Activated naive CD4-positive, alpha-beta T cell treated with anti-CD3 and anti-CD28 coated beads, Interleukin-2, amount 50 U/mL, for 72 hours (primary cell): Measurements from ENCODE around the gene COL18A1. TPM values are rescaled to one million over a fixed set of nuclear protein-coding genes. Genes with fewer than 3 reads are reported as not detected.

ENCODE experiments used
- ATAC-seq, 2 donors: fragments of 150-1000 bp; cut with Tn5 transposase; 2 replicates each; pipeline ENCODE4 v1.10.0; 2021; ENCODE audit warnings: mild to moderate bottlenecking in 2 of 2, moderate library complexity in 2 of 2
- DNase-seq, 2 donors: peaks; one replicate each; pipeline ENCODE4 v3.0.0; 2021 to 2022; ENCODE audit warnings: low spot score in 2 of 2
- H3K27ac Mint-ChIP-seq, 2 donors: one replicate each; pipeline ENCODE4 v1.8.0; 2022; ENCODE audit warnings: mild to moderate bottlenecking in 2 of 2, mixed read lengths in 2 of 2
- H3K36me3 Mint-ChIP-seq, 2 donors: one replicate each; pipeline ENCODE4 v1.8.0; 2022; ENCODE audit warnings: mixed read lengths in 2 of 2
- H3K9me3 Mint-ChIP-seq, 2 donors: one replicate each; pipeline ENCODE4 v1.8.0; 2022; ENCODE audit warnings: mixed read lengths in 2 of 2
- total RNA-seq, 2 donors: library from RNA; stranded (reverse); gene quantifications; one replicate each; pipeline ENCODE4 v1.2.3, GENCODE V29; 2022

The COL18A1 gene
- total RNA-seq, 2 donors from 2014 or later = 4.3 to 22.3 TPM

DNA sequence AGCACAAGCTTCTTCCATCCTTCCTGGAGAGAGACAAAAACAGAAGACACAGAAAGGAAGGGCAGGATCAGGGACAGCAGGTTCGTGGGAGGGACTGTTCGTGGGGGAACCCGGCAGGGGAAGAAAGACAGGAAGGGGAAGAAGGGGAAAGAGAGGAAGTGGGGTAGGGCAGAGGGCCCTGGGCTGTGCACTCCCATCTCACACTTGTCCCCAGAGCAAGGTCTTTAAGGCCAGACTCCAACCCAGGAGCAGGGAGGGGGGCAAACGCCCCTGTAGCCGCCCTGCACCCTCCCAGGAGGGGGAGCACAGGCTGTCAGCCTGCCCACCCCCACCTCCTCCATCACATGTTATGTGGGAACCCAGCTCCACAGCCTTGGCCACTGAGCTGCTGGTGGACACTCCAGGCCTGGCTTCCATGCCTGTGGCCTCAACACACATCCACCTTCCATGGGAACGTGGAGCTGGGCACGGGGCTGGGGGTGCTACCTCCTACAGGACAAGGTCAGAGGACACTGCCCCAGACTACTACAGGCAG, 127.9 kb downstream of the COL18A1 start:
- Mint-ChIP-seq H3K27ac (peak overlapping the region; percentile 77 to 98), H3K36me3 (peaks cover 5 to 7% of the 10 kb centered on the region in 2 donors), H3K9me3 (no peaks in the 10 kb centered on the region)
- no peak for ATAC-seq
- DNase-seq = peak in 1 of 2 donors; percentile 18

GRCh38 chr21:45533361-45533845, 128.4 kb downstream of the COL18A1 start:
- H3K9me3 Mint-ChIP-seq = no peaks in the 10 kb centered on the region
- DNase-seq (peak in 1 of 2 donors; percentile 50), ATAC-seq (no peak)
- H3K36me3 Mint-ChIP-seq = peaks cover 5 to 7% of the 10 kb centered on the region in 2 donors
- H3K27ac Mint-ChIP-seq = no peak overlapping the region

GRCh38 chr21:45533846-45534635, 129.1 kb downstream of the COL18A1 start:
- H3K36me3 Mint-ChIP-seq = peaks cover 5 to 7% of the 10 kb centered on the region in 2 donors
- H3K27ac Mint-ChIP-seq = no peak overlapping the region
- ATAC-seq = no peak
- DNase-seq = peak in 1 of 2 donors; percentile 48
- no peaks in the 10 kb centered on the region for H3K9me3 Mint-ChIP-seq

GRCh38 chr21:45534636-45535331, 129.8 kb downstream of the COL18A1 start:
- Mint-ChIP-seq H3K9me3 (no peaks in the 10 kb centered on the region), H3K36me3 (peaks cover 5 to 7% of the 10 kb centered on the region in 2 donors), H3K27ac (peak overlapping the region in 1 of 2 donors; percentile 77)
- DNase-seq = peak in 1 of 2 donors; percentile 50
- no peak for ATAC-seq

GRCh38 chr21:45535341-45536081, 130.5 kb downstream of the COL18A1 start:
- ATAC-seq (no peak), DNase-seq (peak in 1 of 2 donors; percentile 51)
- H3K9me3 Mint-ChIP-seq = no peaks in the 10 kb centered on the region
- peak overlapping the region in 1 of 2 donors; percentile 77 for H3K27ac Mint-ChIP-seq
- peaks cover 5 to 7% of the 10 kb centered on the region in 2 donors for H3K36me3 Mint-ChIP-seq

DNA sequence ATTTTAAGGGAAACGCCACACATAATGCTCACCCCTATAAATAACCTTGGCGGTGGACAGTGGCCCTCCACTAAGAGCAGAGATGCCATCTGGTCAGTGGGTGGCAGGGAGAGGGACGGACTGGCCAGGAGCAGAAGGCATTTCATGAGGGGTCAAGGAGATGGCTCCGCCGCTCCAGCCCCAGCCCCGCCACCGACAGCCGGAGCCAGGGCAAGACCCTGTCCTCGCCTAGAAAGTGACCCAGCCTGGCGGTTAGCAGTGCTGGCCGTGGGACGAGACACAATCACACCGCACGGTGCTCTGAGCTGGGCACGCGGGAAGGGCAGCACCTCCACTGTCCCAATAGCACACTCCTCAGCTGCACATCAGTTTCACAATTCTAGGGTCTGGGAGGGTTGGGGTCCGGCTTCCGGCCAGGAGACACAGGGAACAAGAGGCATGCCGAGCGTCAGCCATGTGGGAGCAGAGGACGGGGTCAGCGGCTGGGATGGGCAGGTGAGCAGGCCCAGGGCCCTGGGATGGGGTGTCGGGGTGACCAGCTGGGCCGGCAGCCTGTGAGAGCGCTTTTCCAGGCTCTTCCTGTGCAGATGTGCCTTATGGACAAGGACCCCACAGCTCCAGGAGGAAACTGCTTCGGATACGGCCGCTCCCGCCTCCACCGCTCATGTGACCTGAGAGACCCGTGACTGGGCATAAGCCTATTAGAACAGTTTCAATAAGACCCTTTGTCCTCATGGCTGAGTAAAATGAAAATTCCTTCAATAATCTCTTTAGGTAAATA, 131.5 kb downstream of the COL18A1 start:
- ATAC-seq = no peak
- no peaks in the 10 kb centered on the region for H3K9me3 Mint-ChIP-seq
- peaks cover 2 to 4% of the 10 kb centered on the region in 2 donors for H3K36me3 Mint-ChIP-seq
- peak in 1 of 2 donors; percentile 31 for DNase-seq
- H3K27ac Mint-ChIP-seq = no peak overlapping the region

DNA sequence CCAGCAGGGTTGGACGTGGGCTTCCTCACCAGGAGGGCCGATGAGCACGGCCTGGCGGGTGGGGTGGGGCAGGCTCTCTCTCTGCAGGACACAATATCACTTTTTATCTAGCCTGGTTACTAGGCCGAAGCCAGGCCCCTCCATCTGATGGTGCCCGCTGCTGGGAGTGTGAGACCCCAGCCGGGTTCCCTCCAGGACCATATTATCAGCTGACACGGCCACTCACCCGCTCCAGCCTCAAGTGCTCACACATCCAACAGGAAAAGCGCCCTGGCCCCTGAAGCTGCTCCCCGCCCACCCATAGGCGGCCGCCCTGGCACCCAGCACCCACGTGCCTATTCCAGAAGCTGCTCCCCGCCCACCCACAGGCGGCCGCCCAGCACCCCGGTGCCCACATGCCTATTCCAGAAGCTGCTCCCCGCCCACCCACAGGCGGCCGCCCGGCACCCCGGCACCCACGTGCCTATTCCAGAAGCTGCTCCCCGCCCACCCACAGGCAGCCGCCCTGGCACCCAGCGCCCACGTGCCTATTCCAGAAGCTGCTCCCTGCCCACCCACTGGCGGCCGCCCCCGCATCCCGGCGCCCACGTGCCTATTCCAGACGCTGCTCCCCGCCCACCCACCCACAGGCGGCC, 132.3 kb downstream of the COL18A1 start:
- Mint-ChIP-seq H3K36me3 (no peaks in the 10 kb centered on the region), H3K9me3 (no peaks in the 10 kb centered on the region), H3K27ac (no peak overlapping the region)
- peak in 1 of 2 donors; percentile 43 for DNase-seq
- no peak for ATAC-seq

DNA sequence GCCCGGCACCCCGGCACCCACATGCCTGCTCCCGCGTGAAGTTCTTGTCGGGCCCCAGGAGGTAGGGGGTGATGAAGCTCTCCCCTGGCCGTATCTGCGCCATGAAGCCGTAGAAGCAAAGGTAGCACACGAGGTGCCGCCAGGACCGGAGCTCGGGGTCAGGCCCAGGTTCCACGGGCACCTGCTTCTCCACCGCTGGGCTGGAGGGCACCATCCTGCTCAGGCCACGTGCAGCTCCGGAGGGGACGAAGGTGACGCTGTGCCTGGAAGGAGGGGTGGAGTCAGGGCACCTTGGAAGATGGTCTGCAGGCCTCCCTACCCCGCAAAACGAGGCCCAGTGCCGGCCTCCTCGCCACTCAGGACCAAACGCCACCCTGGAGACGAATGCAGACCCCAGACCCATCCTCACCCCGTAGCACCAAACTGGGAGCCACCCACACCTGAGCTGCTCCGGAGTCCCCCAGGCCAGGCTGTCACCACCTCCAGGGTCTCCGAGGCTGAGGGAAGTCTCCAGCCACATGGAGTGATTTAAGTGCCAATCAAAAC, 132.9 kb downstream of the COL18A1 start:
- ATAC-seq (no peak), DNase-seq (peak in 1 of 2 donors; percentile 42)
- Mint-ChIP-seq H3K27ac (no peak overlapping the region), H3K9me3 (no peaks in the 10 kb centered on the region), H3K36me3 (no peaks in the 10 kb centered on the region)

DNA sequence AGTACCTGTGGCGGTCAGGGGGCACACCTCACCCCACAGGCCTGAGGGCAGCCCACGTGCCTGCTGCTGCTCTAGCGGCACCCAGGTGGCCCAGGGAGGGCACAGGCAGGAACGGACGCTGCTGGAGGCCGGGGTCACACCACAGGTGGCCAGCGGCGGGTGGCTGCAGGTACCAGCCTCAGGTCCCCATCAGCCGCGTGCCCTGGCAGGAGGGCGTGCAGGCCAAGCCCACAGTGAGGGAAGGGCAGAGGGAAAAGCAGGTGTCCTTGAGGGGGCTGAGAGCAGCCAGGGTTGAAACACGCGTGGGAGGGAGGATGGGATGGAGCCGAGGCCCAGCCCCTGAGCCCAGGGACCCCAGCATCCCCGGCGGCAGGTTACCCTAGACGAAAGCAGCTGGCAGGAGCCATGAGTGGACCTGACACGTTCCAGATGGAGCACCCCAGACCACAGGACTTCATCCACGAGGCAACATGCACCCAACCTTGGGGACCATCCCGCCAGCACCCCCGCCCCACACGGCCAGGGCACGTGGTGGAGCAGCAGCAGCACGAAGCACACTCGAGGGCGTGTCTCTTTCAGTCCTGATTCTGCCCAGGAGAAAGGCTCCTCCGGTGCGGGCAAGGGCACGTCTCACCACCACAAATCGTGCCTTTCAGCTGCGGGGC, 133.5 kb downstream of the COL18A1 start:
- Mint-ChIP-seq H3K36me3 (no peaks in the 10 kb centered on the region), H3K9me3 (no peaks in the 10 kb centered on the region), H3K27ac (no peak overlapping the region)
- ATAC-seq = no peak
- peak in 1 of 2 donors; percentile 47 for DNase-seq

DNA sequence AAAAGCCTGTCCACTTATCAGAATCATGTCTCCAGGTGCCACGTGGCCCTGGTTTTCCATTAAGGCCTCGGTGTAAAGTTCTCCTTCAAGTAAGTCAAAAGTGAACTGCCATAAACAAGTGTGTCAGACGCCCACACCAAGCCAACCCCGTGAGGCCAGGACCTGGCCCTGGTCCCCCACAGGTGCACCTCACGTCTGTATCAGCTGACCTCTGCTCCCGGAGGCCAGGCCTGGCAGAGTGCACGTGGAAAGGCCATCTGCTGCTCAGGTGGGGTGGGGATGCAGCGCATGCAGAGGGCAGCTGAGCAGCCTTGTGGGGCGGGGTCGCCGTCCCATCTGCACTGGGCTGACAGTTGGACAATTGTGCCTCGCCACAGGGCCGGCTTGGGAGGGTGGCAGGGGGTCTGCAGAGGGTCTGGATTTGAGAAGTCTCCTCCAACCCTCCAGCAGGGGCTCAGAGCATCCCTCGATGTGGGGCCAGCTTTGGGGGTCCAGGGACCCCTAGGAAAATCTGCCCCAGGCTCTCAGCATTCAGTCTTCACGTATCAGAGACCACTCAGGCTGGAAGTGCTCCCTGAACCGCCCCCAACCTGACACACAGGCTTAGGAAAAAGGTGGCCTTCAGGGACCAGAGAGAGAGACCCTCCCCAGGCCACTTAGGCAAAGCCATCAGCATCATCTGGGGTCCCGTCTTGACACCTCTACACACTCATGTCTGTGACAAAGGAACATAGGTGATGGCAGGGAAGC, 134.3 kb downstream of the COL18A1 start:
- ATAC-seq = no peak
- no peaks in the 10 kb centered on the region for H3K9me3 Mint-ChIP-seq

DNA sequence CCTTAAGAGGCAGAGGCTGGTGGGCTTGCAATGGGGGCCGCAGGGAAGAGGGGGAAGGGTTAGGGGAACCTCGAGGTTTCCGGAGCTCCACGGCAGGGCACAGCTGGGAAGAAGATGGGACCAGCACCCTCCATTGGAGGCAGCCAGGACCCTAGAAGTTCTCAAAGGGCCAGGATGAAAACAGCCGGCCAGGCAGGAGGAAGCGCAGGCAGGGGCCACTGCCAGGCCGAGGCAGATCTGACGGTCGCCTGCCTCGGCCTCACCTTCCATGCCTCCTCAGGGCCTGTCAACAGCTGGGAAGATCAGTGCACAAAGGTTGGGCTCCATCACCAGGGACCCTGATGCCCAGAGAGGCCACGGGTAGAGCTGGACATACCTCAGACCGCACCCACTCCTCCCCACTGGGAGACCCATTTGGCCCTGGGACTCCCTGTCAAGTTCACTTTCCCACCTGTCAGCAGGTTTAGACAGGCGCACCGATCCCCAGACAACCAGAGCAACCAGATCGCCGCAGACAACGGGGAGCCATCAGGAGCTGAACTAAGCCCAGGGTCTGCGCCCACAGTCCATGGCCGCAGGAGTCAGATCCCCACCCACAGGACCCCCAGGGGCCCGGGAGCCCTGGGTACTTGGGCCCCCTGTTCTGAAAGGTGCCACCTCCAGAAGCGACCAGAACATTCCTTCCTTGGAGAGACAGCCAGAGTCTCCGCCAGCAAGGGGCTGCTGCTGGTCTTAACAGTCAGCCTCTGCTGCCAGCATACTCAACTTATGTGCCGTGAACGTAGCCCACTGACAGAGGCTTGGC, 135.0 kb downstream of the COL18A1 start:
- Mint-ChIP-seq H3K36me3 (no peaks in the 10 kb centered on the region), H3K9me3 (no peaks in the 10 kb centered on the region), H3K27ac (peak overlapping the region in 1 of 2 donors; percentile 36)
- no peak for ATAC-seq
- DNase-seq = peak in 1 of 2 donors; percentile 38

More for the DNA sequence above, 134.3 kb downstream of the COL18A1 start:
- peak in 1 of 2 donors; percentile 54 for DNase-seq
- Mint-ChIP-seq H3K27ac (no peak overlapping the region), H3K36me3 (no peaks in the 10 kb centered on the region)

GRCh38 chr21:45540601-45540970, 135.6 kb downstream of the COL18A1 start:
- peak in 1 of 2 donors; percentile 53 for DNase-seq

GRCh38 chr21:45541221-45542039, 136.5 kb downstream of the COL18A1 start:
- H3K36me3 Mint-ChIP-seq = no peaks in the 10 kb centered on the region
- H3K9me3 Mint-ChIP-seq = no peaks in the 10 kb centered on the region
- ATAC-seq = peak; percentile 84
- DNase-seq = peak; percentile 75 to 77
- peak overlapping the region in 1 of 2 donors; percentile 64 for H3K27ac Mint-ChIP-seq

More at GRCh38 chr21:45540601-45540970, 135.6 kb downstream of the COL18A1 start:
- no peak for ATAC-seq
- H3K9me3 Mint-ChIP-seq = no peaks in the 10 kb centered on the region
- H3K36me3 Mint-ChIP-seq = no peaks in the 10 kb centered on the region
- peak overlapping the region in 1 of 2 donors; percentile 64 for H3K27ac Mint-ChIP-seq
